Retinal pigment epithelial cell (primary cell): Measurements from ENCODE around the gene RNASE9.
A peak's percentile ranks its signal among the peaks of the same experiment; 100 is the strongest.

Source experiments
- DNase-seq: peaks from one replicate; pipeline ENCODE4 v3.0.0-alpha.2; 2010; ENCODE audit warnings: low read depth
- H3K4me3 ChIP-seq: 2 replicates; pipeline ENCODE4 v1.5.1; 2011; ENCODE audit warnings: mild to moderate bottlenecking, low read length, control low read depth, moderate library complexity
- TF ChIP-seq, protein P1 (sequence below): conservative IDR thresholded peaks from 2 replicates; pipeline ENCODE4 v1.5.1; 2011; ENCODE audit warnings: low read depth, low read length, control low read depth, inconsistent platforms

The RNASE9 gene

DNA sequence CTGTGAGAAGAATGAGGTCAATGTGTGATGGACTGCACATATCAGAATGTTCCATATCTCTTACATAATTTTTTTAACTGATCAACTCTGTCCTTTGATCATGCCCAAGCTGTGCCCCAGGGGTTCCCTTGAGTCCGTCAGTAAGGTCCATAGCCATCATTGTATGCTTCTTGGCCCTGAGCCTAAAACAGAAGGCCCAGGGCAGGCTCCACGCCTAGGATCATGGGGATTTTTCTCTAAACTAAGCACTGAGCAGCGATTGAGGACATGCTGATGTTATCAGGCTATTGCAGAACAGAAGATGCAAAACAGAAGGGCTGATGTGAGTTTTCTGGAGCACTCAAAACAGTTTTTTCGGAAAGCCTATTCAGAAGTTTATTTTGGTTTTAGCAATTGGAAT lies 20.9 kb downstream of the RNASE9 start:
- no peak for DNase-seq
- TF ChIP-seq, protein P1, sequence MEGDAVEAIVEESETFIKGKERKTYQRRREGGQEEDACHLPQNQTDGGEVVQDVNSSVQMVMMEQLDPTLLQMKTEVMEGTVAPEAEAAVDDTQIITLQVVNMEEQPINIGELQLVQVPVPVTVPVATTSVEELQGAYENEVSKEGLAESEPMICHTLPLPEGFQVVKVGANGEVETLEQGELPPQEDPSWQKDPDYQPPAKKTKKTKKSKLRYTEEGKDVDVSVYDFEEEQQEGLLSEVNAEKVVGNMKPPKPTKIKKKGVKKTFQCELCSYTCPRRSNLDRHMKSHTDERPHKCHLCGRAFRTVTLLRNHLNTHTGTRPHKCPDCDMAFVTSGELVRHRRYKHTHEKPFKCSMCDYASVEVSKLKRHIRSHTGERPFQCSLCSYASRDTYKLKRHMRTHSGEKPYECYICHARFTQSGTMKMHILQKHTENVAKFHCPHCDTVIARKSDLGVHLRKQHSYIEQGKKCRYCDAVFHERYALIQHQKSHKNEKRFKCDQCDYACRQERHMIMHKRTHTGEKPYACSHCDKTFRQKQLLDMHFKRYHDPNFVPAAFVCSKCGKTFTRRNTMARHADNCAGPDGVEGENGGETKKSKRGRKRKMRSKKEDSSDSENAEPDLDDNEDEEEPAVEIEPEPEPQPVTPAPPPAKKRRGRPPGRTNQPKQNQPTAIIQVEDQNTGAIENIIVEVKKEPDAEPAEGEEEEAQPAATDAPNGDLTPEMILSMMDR: no peak
- H3K4me3 ChIP-seq: no peak overlapping the region

DNA sequence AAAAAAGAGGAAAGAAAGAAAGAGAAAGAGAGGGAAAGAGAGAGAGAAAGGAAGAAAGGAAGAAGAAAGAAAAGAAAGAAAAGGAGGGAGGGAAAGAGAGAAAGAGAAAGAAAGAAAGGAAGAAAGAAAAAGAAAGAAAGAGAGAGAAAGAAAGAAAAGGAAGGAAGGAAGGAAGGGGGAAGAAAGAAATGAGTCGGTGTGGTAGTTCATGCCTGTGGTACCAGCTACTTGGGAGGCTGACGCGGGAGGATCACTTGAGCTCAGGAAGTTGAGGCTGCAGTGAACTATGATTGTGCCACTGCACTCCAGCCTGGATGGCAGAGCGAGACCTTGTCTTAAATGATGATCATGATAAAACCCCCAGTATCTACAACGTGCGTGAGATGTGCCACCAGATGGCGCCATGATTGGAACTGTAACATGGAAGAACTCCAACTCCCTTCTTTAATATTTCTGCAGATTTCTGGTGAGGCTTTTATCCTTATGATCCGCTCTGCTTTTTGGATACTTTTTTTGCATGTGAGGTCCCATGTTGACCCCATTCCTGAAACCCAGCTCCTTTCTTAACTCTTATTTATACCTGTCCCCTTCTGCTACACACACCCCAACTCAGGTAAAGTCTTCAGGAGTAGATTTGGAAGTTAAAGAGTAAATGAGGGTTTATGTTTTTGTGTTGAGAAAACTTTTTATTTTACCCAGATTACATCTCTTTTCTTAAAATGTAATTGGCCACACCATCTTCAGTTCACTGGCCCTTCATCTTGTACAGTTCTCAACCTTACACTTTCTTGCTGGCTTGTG lies 29.9 kb downstream of the RNASE9 start:
- TF ChIP-seq, protein P1: peak; percentile 83
- DNase-seq: peak; percentile 34
- H3K4me3 ChIP-seq: no peak overlapping the region

DNA sequence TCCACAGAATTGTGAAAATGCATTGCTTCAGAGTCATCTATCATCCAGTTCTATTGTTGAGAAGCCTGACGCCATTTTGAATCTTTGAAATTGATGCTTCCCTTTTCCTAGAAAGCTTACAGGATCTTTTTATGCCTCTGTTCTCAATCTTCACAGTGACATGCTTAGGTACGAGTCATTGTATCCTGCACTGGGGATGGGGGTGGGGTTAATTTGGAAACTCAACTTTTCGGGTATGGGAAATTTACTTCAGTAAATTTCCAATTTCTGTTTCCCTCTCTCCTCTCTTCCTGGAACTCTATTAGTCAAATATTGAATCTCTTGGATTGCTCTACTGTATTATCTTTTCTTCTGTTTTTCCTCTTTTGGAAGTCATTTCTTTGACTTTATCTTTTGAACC lies 31.0 kb downstream of the RNASE9 start:
- no peak overlapping the region for H3K4me3 ChIP-seq
- DNase-seq: no peak
- TF ChIP-seq, protein P1: no peak

DNA sequence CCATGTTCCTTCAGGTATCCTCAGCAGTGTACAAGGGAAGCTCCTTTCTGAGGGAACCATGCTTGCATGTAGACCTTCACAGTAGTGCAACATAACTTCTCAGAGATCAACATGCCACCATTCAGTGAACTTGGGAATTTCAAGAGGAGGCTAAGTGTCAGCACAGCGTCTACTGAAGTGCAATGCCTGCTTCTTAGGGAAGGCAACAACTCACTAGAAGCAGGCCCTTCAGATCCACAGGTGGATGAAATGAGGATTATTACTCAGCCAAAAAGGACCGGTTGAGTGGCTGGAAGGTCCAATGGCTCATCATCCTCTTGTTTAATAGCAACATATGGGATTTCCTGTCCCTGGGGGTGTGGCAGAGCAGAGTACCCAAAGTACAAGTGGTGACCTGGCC lies 36.8 kb downstream of the RNASE9 start:
- TF ChIP-seq, protein P1: no peak
- no peak overlapping the region for H3K4me3 ChIP-seq
- DNase-seq: no peak

DNA sequence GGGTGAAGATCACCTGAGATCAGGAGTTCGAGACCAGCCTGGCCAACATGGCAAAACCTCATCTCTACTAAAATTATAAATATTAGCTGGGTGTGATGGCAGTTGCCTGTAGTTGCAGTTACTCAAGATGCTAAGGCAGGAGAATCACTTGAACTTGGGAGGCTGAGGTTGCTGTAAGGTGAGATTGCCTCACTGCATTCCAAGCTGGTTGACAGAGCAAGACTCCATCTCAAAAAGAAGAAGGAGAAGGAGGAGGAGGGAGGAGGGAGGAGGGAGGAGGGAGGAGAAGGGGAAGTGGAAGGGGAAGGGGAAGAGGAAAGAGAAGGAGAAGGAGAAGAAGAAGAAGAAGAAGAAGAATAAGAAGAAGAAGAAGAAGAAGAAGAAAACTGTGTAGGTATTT lies 38.5 kb downstream of the RNASE9 start:
- H3K4me3 ChIP-seq: no peak overlapping the region
- TF ChIP-seq, protein P1: no peak
- DNase-seq: no peak

DNA sequence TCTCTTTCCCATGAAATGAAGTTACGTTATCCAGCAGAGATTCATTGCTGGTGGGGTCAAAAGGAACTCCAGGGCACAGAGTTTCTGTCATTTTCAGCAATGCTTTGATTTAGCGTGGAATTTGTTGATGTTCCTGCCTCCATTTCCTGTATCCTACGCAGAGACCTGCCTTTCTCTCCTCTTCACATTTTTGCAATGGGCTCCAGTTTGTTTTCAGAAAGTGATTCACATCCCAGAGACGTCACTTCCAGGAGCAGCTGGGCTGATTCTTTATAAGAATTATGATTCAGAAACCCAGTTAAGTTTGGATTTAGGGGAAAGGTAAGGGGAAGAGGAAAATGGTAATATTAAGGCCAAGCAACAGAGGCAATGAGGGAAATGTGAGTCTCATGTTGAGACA lies 43.9 kb downstream of the RNASE9 start:
- TF ChIP-seq, protein P1: no peak
- no peak for DNase-seq
- no peak overlapping the region for H3K4me3 ChIP-seq

DNA sequence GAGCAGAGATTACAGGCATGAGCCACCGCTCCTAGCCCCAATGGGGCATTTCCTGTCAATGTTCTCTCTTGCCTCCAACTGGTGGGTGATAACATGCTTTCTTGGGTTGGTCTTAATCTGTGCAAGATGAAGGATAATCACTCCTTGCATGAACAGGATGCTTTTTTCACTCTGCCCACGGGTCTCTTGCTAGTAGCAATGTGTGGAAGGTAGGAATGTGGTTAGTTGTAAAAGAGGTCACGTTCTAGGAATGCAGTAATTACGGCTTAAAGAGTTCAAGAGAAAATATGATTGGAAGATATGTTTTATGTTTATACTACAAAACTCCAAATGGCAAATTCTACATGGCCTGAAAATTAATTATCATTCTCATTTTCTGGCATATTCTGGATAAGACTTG lies 45.0 kb downstream of the RNASE9 start:
- TF ChIP-seq, protein P1: no peak
- no peak overlapping the region for H3K4me3 ChIP-seq
- no peak for DNase-seq
